ENCODE data around the gene NUDT12. TPM values are rescaled to one million over a fixed set of nuclear protein-coding genes. Genes with fewer than 3 reads are reported as not detected.
A peak's percentile ranks its signal among the peaks of the same experiment; 100 is the strongest.

Gene NUDT12
- total RNA-seq: 17.6 and 18.3 TPM in 2 replicates
- long read RNA-seq, transcript NUDT12-201 (7 exons, 3,492 nt): major isoform, 29 of 47 reads
- long read RNA-seq, partial matches to known transcripts: 4 of 47 reads
- long read RNA-seq, other reads (novel, unspliced or antisense): 12 of 47 reads

DNA sequence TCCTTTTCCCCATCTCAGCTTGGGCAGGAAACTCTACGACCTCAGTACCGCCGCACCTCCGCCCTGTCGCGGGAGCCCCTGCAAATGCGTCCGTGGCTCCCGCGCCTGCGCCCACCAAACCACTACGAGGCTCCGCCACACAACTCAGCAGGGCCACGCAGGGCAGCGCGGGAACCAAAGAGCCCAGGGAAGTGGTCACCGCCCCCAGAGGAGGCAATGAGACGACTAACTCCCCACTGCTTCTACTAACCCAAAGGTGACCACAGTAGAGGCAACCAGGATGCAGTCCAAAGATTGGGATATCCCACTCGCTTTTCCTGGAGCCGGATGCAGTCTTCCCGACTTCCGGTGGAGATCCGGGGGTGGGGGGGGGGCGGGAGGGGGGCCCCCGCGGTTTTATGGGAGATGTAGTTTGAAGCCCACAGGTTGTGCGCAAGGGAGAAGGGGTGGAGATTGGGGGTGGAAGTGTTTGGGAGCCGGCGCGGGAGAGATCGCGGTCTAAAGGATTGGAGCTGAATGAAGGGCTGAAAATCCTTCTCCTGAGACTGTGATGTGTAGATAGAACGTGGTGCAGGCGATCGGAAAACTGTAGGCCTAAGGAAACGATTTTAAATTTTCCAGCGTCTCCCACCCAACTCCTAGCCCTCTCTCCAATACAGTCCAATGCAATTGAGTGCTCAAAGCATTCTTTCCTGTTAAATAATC is at the start of gene NUDT12:
NUDT12 (minus strand) TSS at position 337 of the 705 bp plus-strand sequence. CDS start 2,541 bp downstream, outside the sequence.
- Mint-ChIP-seq H3K27ac (ENCODE audit: unreplicated experiment) (peak within 1 kb of the TSS; percentile 97), H3K27me3 (ENCODE audit: low read depth) (no peaks in the 10 kb centered on the region), H3K36me3 (ENCODE audit: low read depth) (peaks cover 5% of the 10 kb centered on the region), H3K4me3 (peak within 1 kb of the TSS; percentile 98), H3K9me3 (no peaks in the 10 kb centered on the region), H3K4me1 (peaks cover 30% of the 10 kb centered on the region)
- DNase-seq (ENCODE audit: low read depth, low spot score): peak; percentile 69
- TF ChIP-seq CTCF (conservative IDR thresholded peaks at IDR 0.05): no peak

- TF ChIP-seq CTCF (conservative IDR thresholded peaks at IDR 0.05): no peak
- Mint-ChIP-seq H3K27ac (ENCODE audit: unreplicated experiment) (no peak overlapping the region), H3K9me3 (no peaks in the 10 kb centered on the region), H3K4me3 (no peak overlapping the region), H3K36me3 (ENCODE audit: low read depth) (no peaks in the 10 kb centered on the region), H3K4me1 (no peaks in the 10 kb centered on the region), H3K27me3 (ENCODE audit: low read depth) (no peaks in the 10 kb centered on the region)
- no peak for DNase-seq (ENCODE audit: low read depth, low spot score)
These were observed 44.8 kb upstream of the NUDT12 start for GRCh38 chr5:103607346-103607745.

- Mint-ChIP-seq H3K4me3 (no peak overlapping the region), H3K36me3 (ENCODE audit: low read depth) (no peaks in the 10 kb centered on the region), H3K27me3 (ENCODE audit: low read depth) (no peaks in the 10 kb centered on the region), H3K9me3 (no peaks in the 10 kb centered on the region), H3K4me1 (no peaks in the 10 kb centered on the region), H3K27ac (ENCODE audit: unreplicated experiment) (no peak overlapping the region)
- DNase-seq (ENCODE audit: low read depth, low spot score): no peak
- TF ChIP-seq CTCF (conservative IDR thresholded peaks at IDR 0.05): no peak
These were observed 42.7 kb upstream of the NUDT12 start for GRCh38 chr5:103605277-103605676.

GRCh38 chr5:103602438-103602837 is 39.8 kb upstream of the NUDT12 start:
- Mint-ChIP-seq H3K4me3 (no peak overlapping the region), H3K4me1 (no peaks in the 10 kb centered on the region), H3K27ac (ENCODE audit: unreplicated experiment) (no peak overlapping the region), H3K36me3 (ENCODE audit: low read depth) (no peaks in the 10 kb centered on the region), H3K9me3 (no peaks in the 10 kb centered on the region), H3K27me3 (ENCODE audit: low read depth) (no peaks in the 10 kb centered on the region)
- no peak for DNase-seq (ENCODE audit: low read depth, low spot score)
- no peak for TF ChIP-seq CTCF (conservative IDR thresholded peaks at IDR 0.05)

GRCh38 chr5:103601314-103601713 is 38.7 kb upstream of the NUDT12 start:
- H3K9me3 Mint-ChIP-seq: no peaks in the 10 kb centered on the region
- no peak for DNase-seq (ENCODE audit: low read depth, low spot score)
- no peaks in the 10 kb centered on the region for H3K4me1 Mint-ChIP-seq
- H3K4me3 Mint-ChIP-seq: no peak overlapping the region
- H3K27ac Mint-ChIP-seq (ENCODE audit: unreplicated experiment): no peak overlapping the region
- H3K27me3 Mint-ChIP-seq (ENCODE audit: low read depth): no peaks in the 10 kb centered on the region
- H3K36me3 Mint-ChIP-seq (ENCODE audit: low read depth): no peaks in the 10 kb centered on the region
- no peak for TF ChIP-seq CTCF (conservative IDR thresholded peaks at IDR 0.05)
